Panc1 (cell line): ENCODE results near the gene NCAM1. TPM values are rescaled to one million over a fixed set of nuclear protein-coding genes. Genes with fewer than 3 reads are reported as not detected.

Experiments
- ATAC-seq: fragments of 200-7000 bp; cut with Tn5 transposase; 2 replicates; pipeline ENCODE4 v1.9.1; 2020; ENCODE audit warnings: mild to moderate bottlenecking, moderate library complexity
- BruUV-seq: library from RNA; stranded (reverse); fragments of 400-500 nt; replicated peaks from 2 replicates; lab custom pipeline; 2021; lab: Mats Ljungman, UMichigan
- CTCF ChIA-PET: fragments of 300-600 bp; sonication (Branson Sonifier 250); formaldehyde crosslinking; loops from one replicate; lab custom pipeline; 2022; ENCODE audit warnings: antibody characterized with exemption; lab: Charles Lee
- POLR2A ChIA-PET: fragments of 300-600 bp; sonication (Branson Sonifier 250); formaldehyde crosslinking; loops from one replicate; lab custom pipeline; 2022; ENCODE audit warnings: antibody characterized with exemption; lab: Charles Lee
- DNase-seq: peaks from one replicate; pipeline ENCODE4 v3.0.0-alpha.2; 2010; ENCODE audit warnings: low read depth, low spot score
- H3K27ac ChIP-seq: 2 replicates; pipeline ENCODE4 v1.5.1; 2011; ENCODE audit warnings: mild to moderate bottlenecking, low read length, inconsistent platforms
- H3K27me3 ChIP-seq: fragments of 200-500 bp; sonication (Bioruptor generic); 2 replicates; pipeline ENCODE4 v1.6.0; 2014; ENCODE audit warnings: low read length, inconsistent platforms; ENCODE audit not compliant: control insufficient read depth, insufficient read depth
- H3K36me3 ChIP-seq: fragments of 200-500 bp; sonication (Bioruptor generic); 2 replicates; pipeline ENCODE4 v1.5.1; 2014; ENCODE audit warnings: inconsistent platforms, mild to moderate bottlenecking, low read length, moderate library complexity; ENCODE audit not compliant: control insufficient read depth, insufficient read depth
- H3K4me1 ChIP-seq: 2 replicates; pipeline ENCODE4 v1.5.1; 2011; ENCODE audit warnings: inconsistent platforms, mild to moderate bottlenecking, low read length, moderate library complexity; ENCODE audit not compliant: control insufficient read depth, insufficient read depth
- H3K4me3 ChIP-seq, 2 experiments: 2 replicates each; pipeline ENCODE4 v1.5.1; 2011 to 2012; ENCODE audit warnings: low read depth in 2 of 2, low read length in 2 of 2, mild to moderate bottlenecking in 2 of 2, inconsistent platforms in 1 of 2, moderate library complexity in 1 of 2
- H3K9me3 ChIP-seq: fragments of 200-500 bp; sonication (Bioruptor generic); 2 replicates; pipeline ENCODE4 v1.5.1; 2014; ENCODE audit warnings: low read depth, mild to moderate bottlenecking, inconsistent platforms, low read length, moderate library complexity; ENCODE audit not compliant: control insufficient read depth, insufficient read depth
- POLR2AphosphoS5 ChIP-seq: IDR thresholded peaks from 2 replicates; pipeline ENCODE4 v1.6.1; 2012; ENCODE audit warnings: mild to moderate bottlenecking, low read depth, low read length, moderate library complexity
- SIN3A ChIP-seq: IDR thresholded peaks from 2 replicates; pipeline ENCODE4 v1.6.1; 2012; ENCODE audit warnings: low read depth, mild to moderate bottlenecking, low read length, moderate library complexity, borderline replicate concordance; ENCODE audit not compliant: insufficient read depth
- TCF7L2 ChIP-seq: IDR thresholded peaks from 2 replicates; pipeline ENCODE4 v1.6.1; 2011; ENCODE audit warnings: mild to moderate bottlenecking, low read depth, low read length, inconsistent platforms
- in situ Hi-C: cut with HindIII; loops from 2 replicates; pipeline ENCODE4 v1.10.0; 2016; ENCODE audit warnings: low sequenced_read_pairs, low pct_unique_long_range_greater_than_20kb
- intact Hi-C: fragments of 100-400 bp; cut with micrococcal nuclease; formaldehyde crosslinking; loops from one replicate; pipeline ENCODE4 v1.10.0; 2022; ENCODE audit not compliant: unreplicated experiment
- total RNA-seq: library from RNA; stranded (reverse); gene quantifications from one replicate; pipeline ENCODE4 v1.2.1, GENCODE V29; 2021; ENCODE audit not compliant: unreplicated experiment
- TF ChIP-seq, protein P1 (sequence below), 2 experiments: IDR thresholded peaks; 2 replicates each; pipeline ENCODE4 v1.6.1; 2011 to 2012; ENCODE audit warnings: low read depth in 2 of 2, control low read depth in 1 of 2, low read length in 1 of 2, mild to moderate bottlenecking in 1 of 2, moderate library complexity in 1 of 2; ENCODE audit not compliant: insufficient read depth in 1 of 2
- TF ChIP-seq, protein P2 (sequence below): fragments of 450-650 bp; IDR thresholded peaks from 2 replicates; pipeline ENCODE4 v1.5.1; 2017; ENCODE audit warnings: mild to moderate bottlenecking

The NCAM1 gene
- total RNA-seq, 1 experiment from 2014 or later, result 0.18 TPM

DNA sequence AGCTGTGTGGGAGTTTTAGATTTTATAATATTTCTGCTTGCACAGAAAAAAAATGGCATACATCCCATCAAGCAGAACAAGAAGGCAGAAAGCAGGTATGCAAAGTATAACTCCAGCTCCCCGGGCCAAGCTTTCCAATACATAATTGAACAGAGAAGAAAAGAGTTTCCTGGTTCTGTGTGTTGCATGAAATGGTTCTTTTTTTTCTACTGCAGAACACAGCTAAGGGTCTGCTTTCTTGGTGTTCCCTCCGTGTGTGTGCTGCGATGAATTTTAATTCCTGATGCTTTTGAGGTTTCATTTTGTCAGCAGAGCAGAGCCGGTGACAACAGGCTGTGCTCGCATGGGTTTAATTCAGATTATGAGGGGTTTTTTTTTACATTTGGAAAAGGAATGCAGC, 282.5 kb downstream of the NCAM1 start:
- Histone ChIP-seq H3K4me1 (no peaks in the 10 kb centered on the region), H3K36me3 (no peaks in the 10 kb centered on the region), H3K9me3 (no peaks in the 10 kb centered on the region), H3K27ac (no peak overlapping the region), H3K4me3 (no peak overlapping the region), H3K27me3 (peaks cover 37% of the 10 kb centered on the region)
- CTCF ChIA-PET, result no interaction called here
- DNase-seq (no peak), ATAC-seq (no peak)
- in situ Hi-C loops (no loop called here), intact Hi-C loops (no loop called here)
- no TSS peak for BruUV-seq
- TF ChIP-seq POLR2AphosphoS5 (no peak), TCF7L2 (no peak), SIN3A (no peak)
- TF ChIP-seq, protein P1, sequence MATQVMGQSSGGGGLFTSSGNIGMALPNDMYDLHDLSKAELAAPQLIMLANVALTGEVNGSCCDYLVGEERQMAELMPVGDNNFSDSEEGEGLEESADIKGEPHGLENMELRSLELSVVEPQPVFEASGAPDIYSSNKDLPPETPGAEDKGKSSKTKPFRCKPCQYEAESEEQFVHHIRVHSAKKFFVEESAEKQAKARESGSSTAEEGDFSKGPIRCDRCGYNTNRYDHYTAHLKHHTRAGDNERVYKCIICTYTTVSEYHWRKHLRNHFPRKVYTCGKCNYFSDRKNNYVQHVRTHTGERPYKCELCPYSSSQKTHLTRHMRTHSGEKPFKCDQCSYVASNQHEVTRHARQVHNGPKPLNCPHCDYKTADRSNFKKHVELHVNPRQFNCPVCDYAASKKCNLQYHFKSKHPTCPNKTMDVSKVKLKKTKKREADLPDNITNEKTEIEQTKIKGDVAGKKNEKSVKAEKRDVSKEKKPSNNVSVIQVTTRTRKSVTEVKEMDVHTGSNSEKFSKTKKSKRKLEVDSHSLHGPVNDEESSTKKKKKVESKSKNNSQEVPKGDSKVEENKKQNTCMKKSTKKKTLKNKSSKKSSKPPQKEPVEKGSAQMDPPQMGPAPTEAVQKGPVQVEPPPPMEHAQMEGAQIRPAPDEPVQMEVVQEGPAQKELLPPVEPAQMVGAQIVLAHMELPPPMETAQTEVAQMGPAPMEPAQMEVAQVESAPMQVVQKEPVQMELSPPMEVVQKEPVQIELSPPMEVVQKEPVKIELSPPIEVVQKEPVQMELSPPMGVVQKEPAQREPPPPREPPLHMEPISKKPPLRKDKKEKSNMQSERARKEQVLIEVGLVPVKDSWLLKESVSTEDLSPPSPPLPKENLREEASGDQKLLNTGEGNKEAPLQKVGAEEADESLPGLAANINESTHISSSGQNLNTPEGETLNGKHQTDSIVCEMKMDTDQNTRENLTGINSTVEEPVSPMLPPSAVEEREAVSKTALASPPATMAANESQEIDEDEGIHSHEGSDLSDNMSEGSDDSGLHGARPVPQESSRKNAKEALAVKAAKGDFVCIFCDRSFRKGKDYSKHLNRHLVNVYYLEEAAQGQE (IDR thresholded peaks at IDR 0.05; ENCODE audit: insufficient read depth in 1 of 2, low read depth in 2 of 2, low read length in 1 of 2), result no peak
- TF ChIP-seq, protein P2, sequence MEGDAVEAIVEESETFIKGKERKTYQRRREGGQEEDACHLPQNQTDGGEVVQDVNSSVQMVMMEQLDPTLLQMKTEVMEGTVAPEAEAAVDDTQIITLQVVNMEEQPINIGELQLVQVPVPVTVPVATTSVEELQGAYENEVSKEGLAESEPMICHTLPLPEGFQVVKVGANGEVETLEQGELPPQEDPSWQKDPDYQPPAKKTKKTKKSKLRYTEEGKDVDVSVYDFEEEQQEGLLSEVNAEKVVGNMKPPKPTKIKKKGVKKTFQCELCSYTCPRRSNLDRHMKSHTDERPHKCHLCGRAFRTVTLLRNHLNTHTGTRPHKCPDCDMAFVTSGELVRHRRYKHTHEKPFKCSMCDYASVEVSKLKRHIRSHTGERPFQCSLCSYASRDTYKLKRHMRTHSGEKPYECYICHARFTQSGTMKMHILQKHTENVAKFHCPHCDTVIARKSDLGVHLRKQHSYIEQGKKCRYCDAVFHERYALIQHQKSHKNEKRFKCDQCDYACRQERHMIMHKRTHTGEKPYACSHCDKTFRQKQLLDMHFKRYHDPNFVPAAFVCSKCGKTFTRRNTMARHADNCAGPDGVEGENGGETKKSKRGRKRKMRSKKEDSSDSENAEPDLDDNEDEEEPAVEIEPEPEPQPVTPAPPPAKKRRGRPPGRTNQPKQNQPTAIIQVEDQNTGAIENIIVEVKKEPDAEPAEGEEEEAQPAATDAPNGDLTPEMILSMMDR, result no peak
- POLR2A ChIA-PET, result no interaction called here

DNA sequence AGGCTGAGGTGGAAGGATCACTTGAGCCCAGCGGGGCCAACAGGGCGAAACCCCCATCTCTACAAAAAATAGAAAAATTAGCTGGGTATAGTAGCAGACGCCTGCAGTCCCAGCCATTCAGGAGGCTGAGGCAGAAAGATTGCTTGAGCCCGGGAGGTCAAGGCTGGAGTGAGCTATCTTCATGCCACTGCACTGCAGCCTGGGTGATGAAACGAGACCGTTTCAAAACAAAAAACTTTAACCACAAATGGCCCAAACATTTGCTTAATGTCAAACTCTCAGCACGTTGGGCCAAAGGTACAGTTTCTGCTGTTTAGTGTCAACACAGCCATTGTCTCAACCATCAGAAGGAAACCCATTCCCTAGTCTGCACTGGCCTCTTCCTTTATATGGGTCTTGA, 284.0 kb downstream of the NCAM1 start:
- peaks cover 34% of the 10 kb centered on the region for H3K27me3 ChIP-seq
- TF ChIP-seq, protein P1 (IDR thresholded peaks at IDR 0.05; ENCODE audit: insufficient read depth in 1 of 2, low read depth in 2 of 2, low read length in 1 of 2), result no peak
- TF ChIP-seq SIN3A, result no peak
- TF ChIP-seq, protein P2, result no peak
- no peak for TF ChIP-seq POLR2AphosphoS5
- no peak for TF ChIP-seq TCF7L2
- no peak overlapping the region for H3K27ac ChIP-seq
- no peak overlapping the region for H3K4me3 ChIP-seq
- H3K4me1 ChIP-seq, result no peaks in the 10 kb centered on the region
- H3K36me3 ChIP-seq, result no peaks in the 10 kb centered on the region
- no peak for DNase-seq
- ATAC-seq, result no peak
- ChIA-PET CTCF (no interaction called here), POLR2A (no interaction called here)
- H3K9me3 ChIP-seq, result no peaks in the 10 kb centered on the region
- in situ Hi-C loops (no loop called here), intact Hi-C loops (no loop called here)
- BruUV-seq, result no TSS peak
